Karpas-422 (cell line): ENCODE measurements around the gene ANKRD34C. TPM values are rescaled to one million over a fixed set of nuclear protein-coding genes. Genes with fewer than 3 reads are reported as not detected.

Experiments
- DNase-seq: peaks from one replicate; pipeline ENCODE4 v3.0.0-alpha.2; 2015
- H2AFZ ChIP-seq: fragments of 200-600 bp; sonication (generic); 2 replicates; pipeline ENCODE4 v1.6.1; 2014; ENCODE audit warnings: antibody characterized with exemption, low read length, mixed read lengths
- H3K27ac ChIP-seq: fragments of 200-600 bp; sonication (generic); 2 replicates; pipeline ENCODE4 v1.5.1; 2014; ENCODE audit warnings: mild to moderate bottlenecking, low read length, moderate library complexity
- H3K27me3 ChIP-seq: fragments of 200-600 bp; sonication (generic); 2 replicates; pipeline ENCODE4 v1.6.1; 2014; ENCODE audit warnings: low read length, mixed read lengths
- H3K36me3 ChIP-seq: fragments of 200-600 bp; sonication (generic); 2 replicates; pipeline ENCODE4 v1.6.1; 2014; ENCODE audit warnings: low read length, mixed read lengths; ENCODE audit not compliant: insufficient read depth
- H3K4me1 ChIP-seq: fragments of 200-600 bp; sonication (generic); 2 replicates; pipeline ENCODE4 v1.6.1; 2014; ENCODE audit warnings: mild to moderate bottlenecking, low read length, mixed read lengths
- H3K4me2 ChIP-seq: fragments of 200-600 bp; sonication (generic); 2 replicates; pipeline ENCODE4 v1.6.1; 2014; ENCODE audit warnings: low read length, low read depth, mild to moderate bottlenecking; ENCODE audit not compliant: poor library complexity, severe bottlenecking
- H3K4me3 ChIP-seq: fragments of 200-600 bp; sonication (generic); 2 replicates; pipeline ENCODE4 v1.5.1; 2014; ENCODE audit warnings: mild to moderate bottlenecking, antibody characterized with exemption, low read length, mixed read lengths
- H3K79me2 ChIP-seq: fragments of 200-600 bp; sonication (generic); 2 replicates; pipeline ENCODE4 v1.6.1; 2014; ENCODE audit warnings: mild to moderate bottlenecking, low read length, mixed read lengths
- H3K9ac ChIP-seq: fragments of 200-600 bp; sonication (generic); 2 replicates; pipeline ENCODE4 v1.6.0; 2014; ENCODE audit warnings: low read length
- H3K9me2 ChIP-seq: fragments of 200-600 bp; sonication (generic), shearing (Covaris generic); replicated peaks from 2 replicates; pipeline ENCODE4 v1.6.0; 2014; ENCODE audit warnings: mild to moderate bottlenecking, low read length, moderate library complexity; ENCODE audit not compliant: insufficient read depth
- H3K9me3 ChIP-seq: fragments of 300-700, 200-600 bp; sonication (generic); 2 replicates; pipeline ENCODE4 v1.6.1; 2014; ENCODE audit warnings: low read length, mixed read lengths
- H4K20me1 ChIP-seq: fragments of 200-600 bp; sonication (generic); 2 replicates; pipeline ENCODE4 v1.6.1; 2014; ENCODE audit warnings: mild to moderate bottlenecking, antibody characterized with exemption, low read length, low read depth; ENCODE audit not compliant: insufficient read depth
- total RNA-seq: library from RNA; depleted of rRNA; stranded (reverse); fragments of >200 nt; shearing (Covaris generic); gene quantifications from 2 replicates; pipeline ENCODE4 v1.2.3, GENCODE V29; 2014; ENCODE audit warnings: low replicate concordance

Gene ANKRD34C
- total RNA-seq, 1 experiment from 2014 or later = 0.93 TPM

GRCh38 chr15:79299841-79300235, 17.3 kb downstream of the ANKRD34C start:
- Histone ChIP-seq H3K79me2 (no peaks in the 10 kb centered on the region), H3K27me3 (no peaks in the 10 kb centered on the region), H3K9ac (no peak overlapping the region), H3K4me1 (no peaks in the 10 kb centered on the region), H3K36me3 (no peaks in the 10 kb centered on the region), H3K4me2 (no peak overlapping the region), H3K9me3 (no peaks in the 10 kb centered on the region), H4K20me1 (no peaks in the 10 kb centered on the region), H3K9me2 (no peaks in the 10 kb centered on the region), H3K4me3 (no peak overlapping the region), H2AFZ (no peak overlapping the region), H3K27ac (no peak overlapping the region)
- no peak for DNase-seq

- Histone ChIP-seq H3K4me2 (no peak overlapping the region), H2AFZ (peak overlapping the region; percentile 57; the same call in 1 of the 2 replicates), H3K36me3 (no peaks in the 10 kb centered on the region), H3K4me3 (no peak overlapping the region), H3K27ac (no peak overlapping the region), H4K20me1 (0 out of 2 replicates have a peak, but pooled peaks cover 2% of the 10 kb centered on the region), H3K9ac (no peak overlapping the region), H3K9me3 (no peaks in the 10 kb centered on the region), H3K79me2 (peaks cover 13% of the 10 kb centered on the region), H3K9me2 (no peaks in the 10 kb centered on the region), H3K4me1 (peaks cover 26% of the 10 kb centered on the region), H3K27me3 (no peaks in the 10 kb centered on the region)
- no peak for DNase-seq
Measured at GRCh38 chr15:79307251-79307650, 24.7 kb downstream of the ANKRD34C start.

GRCh38 chr15:79308874-79309273, 26.4 kb downstream of the ANKRD34C start:
- Histone ChIP-seq H3K4me2 (no peak overlapping the region), H4K20me1 (peaks cover 12% of the 10 kb centered on the region; the same call in 1 of the 2 replicates), H3K27me3 (no peaks in the 10 kb centered on the region), H3K36me3 (peaks cover 9% of the 10 kb centered on the region), H3K9me2 (no peaks in the 10 kb centered on the region), H3K79me2 (peaks cover 29% of the 10 kb centered on the region), H3K4me1 (peaks cover 42% of the 10 kb centered on the region), H3K9me3 (no peaks in the 10 kb centered on the region), H3K4me3 (no peak overlapping the region), H3K9ac (no peak overlapping the region), H3K27ac (no peak overlapping the region), H2AFZ (no peak overlapping the region)
- DNase-seq = no peak

GRCh38 chr15:79310612-79310984, 28.1 kb downstream of the ANKRD34C start:
- Histone ChIP-seq H3K4me3 (peak overlapping the region; percentile 95), H3K9me2 (no peaks in the 10 kb centered on the region), H3K27me3 (no peaks in the 10 kb centered on the region), H3K79me2 (peaks cover 40% of the 10 kb centered on the region), H3K9me3 (no peaks in the 10 kb centered on the region), H3K27ac (no peak overlapping the region), H3K36me3 (peaks cover 21% of the 10 kb centered on the region), H3K9ac (peak overlapping the region; percentile 99), H3K4me2 (peak overlapping the region; percentile 81), H4K20me1 (peaks cover 13% of the 10 kb centered on the region; the same call in 1 of the 2 replicates), H2AFZ (peak overlapping the region; percentile 99), H3K4me1 (peaks cover 58% of the 10 kb centered on the region)
- peak; percentile 84 for DNase-seq

- no peaks in the 10 kb centered on the region for H3K27me3 ChIP-seq
- peak within 1 kb of the TSS; percentile 99 for H2AFZ ChIP-seq
- H3K27ac ChIP-seq = peak within 1 kb of the TSS; percentile 54; the same call in 1 of the 2 replicates
- peaks cover 58% of the 10 kb centered on the region for H3K4me1 ChIP-seq
- peak within 1 kb of the TSS; percentile 95 for H3K4me3 ChIP-seq
- peak within 1 kb of the TSS; percentile 99 for H3K9ac ChIP-seq
- H3K36me3 ChIP-seq = peaks cover 24% of the 10 kb centered on the region
- no peaks in the 10 kb centered on the region for H3K9me3 ChIP-seq
- peak within 1 kb of the TSS; percentile 81 for H3K4me2 ChIP-seq
- peak; percentile 96 for DNase-seq
- H3K9me2 ChIP-seq = no peaks in the 10 kb centered on the region
- peaks cover 20% of the 10 kb centered on the region for H4K20me1 ChIP-seq
- H3K79me2 ChIP-seq = peaks cover 47% of the 10 kb centered on the region
Measured at GRCh38 chr15:79310985-79311900, 28.7 kb downstream of the ANKRD34C start, which contains the start of gene TMED3. Gene TMED3, plus strand, starts transcription at chr15:79311112. Its CDS starts 138 bp downstream, at chr15:79311250.

GRCh38 chr15:79311901-79312553, 29.5 kb downstream of the ANKRD34C start:
- H2AFZ ChIP-seq = no peak overlapping the region
- peak overlapping the region; percentile 99 for H3K9ac ChIP-seq
- H3K9me2 ChIP-seq = no peaks in the 10 kb centered on the region
- peak overlapping the region; percentile 79 for H3K4me2 ChIP-seq
- no peaks in the 10 kb centered on the region for H3K27me3 ChIP-seq
- peak overlapping the region; percentile 54; the same call in 1 of the 2 replicates for H3K27ac ChIP-seq
- peaks cover 54% of the 10 kb centered on the region for H3K79me2 ChIP-seq
- peaks cover 58% of the 10 kb centered on the region for H3K4me1 ChIP-seq
- peaks cover 20% of the 10 kb centered on the region for H4K20me1 ChIP-seq
- H3K9me3 ChIP-seq = no peaks in the 10 kb centered on the region
- H3K4me3 ChIP-seq = peak overlapping the region; percentile 95
- H3K36me3 ChIP-seq = peaks cover 26% of the 10 kb centered on the region
- DNase-seq = no peak

GRCh38 chr15:79314186-79314585, 31.7 kb downstream of the ANKRD34C start:
- H3K9ac ChIP-seq = no peak overlapping the region
- H3K79me2 ChIP-seq = peaks cover 74% of the 10 kb centered on the region
- no peaks in the 10 kb centered on the region for H3K27me3 ChIP-seq
- no peaks in the 10 kb centered on the region for H3K9me3 ChIP-seq
- no peak overlapping the region for H3K4me3 ChIP-seq
- peaks cover 46% of the 10 kb centered on the region for H3K36me3 ChIP-seq
- DNase-seq = no peak
- H4K20me1 ChIP-seq = peaks cover 30% of the 10 kb centered on the region
- peak overlapping the region; percentile 16 for H3K4me2 ChIP-seq
- no peak overlapping the region for H2AFZ ChIP-seq
- no peak overlapping the region for H3K27ac ChIP-seq
- no peaks in the 10 kb centered on the region for H3K9me2 ChIP-seq
- peaks cover 43% of the 10 kb centered on the region for H3K4me1 ChIP-seq

- H3K4me1 ChIP-seq = peaks cover 43% of the 10 kb centered on the region
- no peaks in the 10 kb centered on the region for H3K27me3 ChIP-seq
- no peak for DNase-seq
- no peak overlapping the region for H2AFZ ChIP-seq
- H4K20me1 ChIP-seq = peaks cover 31% of the 10 kb centered on the region
- peaks cover 48% of the 10 kb centered on the region for H3K36me3 ChIP-seq
- H3K9me3 ChIP-seq = no peaks in the 10 kb centered on the region
- no peaks in the 10 kb centered on the region for H3K9me2 ChIP-seq
- peaks cover 76% of the 10 kb centered on the region for H3K79me2 ChIP-seq
- no peak overlapping the region for H3K9ac ChIP-seq
- H3K4me2 ChIP-seq = peak overlapping the region; percentile 16
- H3K4me3 ChIP-seq = no peak overlapping the region
- no peak overlapping the region for H3K27ac ChIP-seq
Measured at GRCh38 chr15:79314811-79315210, 32.3 kb downstream of the ANKRD34C start.
